Cardiac muscle cell (in vitro differentiated cells and primary cell): ENCODE measurements around the gene MIA3. TPM values are rescaled to one million over a fixed set of nuclear protein-coding genes. Genes with fewer than 3 reads are reported as not detected.
"Not testable (repeated sequence)": the region's sequence is repeated elsewhere in the genome, so short reads cannot be mapped to it uniquely, and the experiment has no call there.

ENCODE experiments used
- DNase-seq, 2 donors: peaks; one replicate each; pipeline versions ENCODE4 v3.0.0 to v3.0.0-alpha.2; 2010 to 2017; ENCODE audit warnings: low read depth in 1 of 2, low spot score in 1 of 2
- H3K27ac ChIP-seq: fragments of 200-600 bp; sonication (generic); 2 replicates; pipeline ENCODE4 v1.5.1; 2016
- H3K27me3 ChIP-seq: fragments of 200-600 bp; sonication (generic); 2 replicates; pipeline ENCODE4 v1.6.0; 2016; ENCODE audit warnings: control low read depth
- H3K36me3 ChIP-seq: fragments of 200-600 bp; sonication (generic); 2 replicates; pipeline ENCODE4 v1.5.1; 2016; ENCODE audit warnings: control low read depth
- H3K4me1 ChIP-seq: fragments of 200-600 bp; sonication (generic); 2 replicates; pipeline ENCODE4 v1.8.1; 2017; ENCODE audit warnings: low read depth, mild to moderate bottlenecking, mixed run types
- H3K4me3 ChIP-seq: fragments of 200-600 bp; sonication (generic); 2 replicates; pipeline ENCODE4 v1.5.1; 2016; ENCODE audit warnings: mild to moderate bottlenecking
- H3K9me3 ChIP-seq: fragments of 200-600 bp; sonication (generic); 2 replicates; pipeline ENCODE4 v1.5.1; 2017; ENCODE audit warnings: low read depth, mild to moderate bottlenecking, control low read depth
- CTCF ChIP-seq: IDR thresholded peaks from 2 replicates; pipeline ENCODE4 v1.5.1; 2012; ENCODE audit warnings: low read depth, mild to moderate bottlenecking, low read length
- polyA plus RNA-seq: library from polyadenylated mRNA; unstranded; fragments of >200 nt; fragmentation: Nextera tagmentation; extraction: Ambion mirVana; gene quantifications from 2 replicates; pipeline ENCODE4 v1.2.1, GENCODE V29; 2016
- total RNA-seq: library from RNA; depleted of rRNA; stranded (reverse); fragments of >200 nt; gene quantifications from 2 replicates; pipeline ENCODE4 v1.2.3, GENCODE V29; 2016

MIA3 gene
- total and polyA plus RNA-seq, 2 experiments from 2014 or later = 32.9 to 38.5 TPM

- Histone ChIP-seq H3K36me3 (no peaks in the 10 kb centered on the region), H3K9me3 (no peaks in the 10 kb centered on the region), H3K27ac (no peak overlapping the region), H3K4me3 (no peak overlapping the region), H3K4me1 (no peaks in the 10 kb centered on the region), H3K27me3 (peaks cover 16% of the 10 kb centered on the region)
- DNase-seq = no peak
- no peak for TF ChIP-seq CTCF
Measured at GRCh38 chr1:222596696-222597095, 21.2 kb upstream of the MIA3 start.

GRCh38 chr1:222600281-222600680, 17.6 kb upstream of the MIA3 start:
- H3K4me1 ChIP-seq = no peaks in the 10 kb centered on the region
- H3K27me3 ChIP-seq = peaks cover 16% of the 10 kb centered on the region
- no peak overlapping the region for H3K4me3 ChIP-seq

GRCh38 chr1:222601257-222601656, 16.6 kb upstream of the MIA3 start:
- Histone ChIP-seq H3K36me3 (no peaks in the 10 kb centered on the region), H3K9me3 (no peaks in the 10 kb centered on the region), H3K27ac (no peak overlapping the region), H3K4me3 (no peak overlapping the region), H3K4me1 (no peaks in the 10 kb centered on the region), H3K27me3 (peaks cover 16% of the 10 kb centered on the region)
- DNase-seq = no peak
- TF ChIP-seq CTCF = no peak

More at GRCh38 chr1:222600281-222600680, 17.6 kb upstream of the MIA3 start:
- Histone ChIP-seq H3K9me3 (no peaks in the 10 kb centered on the region), H3K27ac (no peak overlapping the region), H3K36me3 (no peaks in the 10 kb centered on the region)
- DNase-seq = no peak
- no peak for TF ChIP-seq CTCF

GRCh38 chr1:222606757-222607156, 11.1 kb upstream of the MIA3 start:
- H3K4me3 ChIP-seq = no peak overlapping the region
- H3K9me3 ChIP-seq = no peaks in the 10 kb centered on the region
- no peak for TF ChIP-seq CTCF
- H3K27me3 ChIP-seq = peaks cover 2% of the 10 kb centered on the region
- no peaks in the 10 kb centered on the region for H3K36me3 ChIP-seq
- no peak for DNase-seq
- no peak overlapping the region for H3K27ac ChIP-seq
- H3K4me1 ChIP-seq = no peaks in the 10 kb centered on the region

- H3K36me3 ChIP-seq, H3K27ac ChIP-seq, H3K9me3 ChIP-seq, DNase-seq, H3K4me3 ChIP-seq, H3K4me1 ChIP-seq: not testable (repeated sequence)
- peaks cover 19% of the 10 kb centered on the region for H3K27me3 ChIP-seq
Measured at GRCh38 chr1:222609111-222609510, 8.8 kb upstream of the MIA3 start.

GRCh38 chr1:222610728-222611127, 7.2 kb upstream of the MIA3 start:
- Histone ChIP-seq H3K4me1 (no peaks in the 10 kb centered on the region), H3K27me3 (peaks cover 22% of the 10 kb centered on the region), H3K36me3 (no peaks in the 10 kb centered on the region), H3K9me3 (no peaks in the 10 kb centered on the region), H3K27ac (no peak overlapping the region), H3K4me3 (no peak overlapping the region)
- no peak for DNase-seq
- no peak for TF ChIP-seq CTCF
